Activated T-helper 2 cell treated with anti-CD3 and anti-CD28 coated beads, Interferon-gamma antibody, Interleukin-2, Interleukin-4, amounts not matched to agents 10 μg/mL and 5 μg/mL and 100 μg/mL, durations not matched to agents 14 hours and 24 hours and 36 hours (primary cell): Measurements from ENCODE around the gene BLCAP. TPM values are rescaled to one million over a fixed set of nuclear protein-coding genes. Genes with fewer than 3 reads are reported as not detected.

Source experiments
- DNase-seq: peaks from one replicate; pipeline ENCODE4 v3.0.0; 2021; ENCODE audit warnings: low spot score
- H3K27ac Mint-ChIP-seq: one replicate; pipeline ENCODE4 v1.8.0; 2021; ENCODE audit warnings: mixed read lengths
- H3K27me3 Mint-ChIP-seq: one replicate; pipeline ENCODE4 v1.8.0; 2021; ENCODE audit warnings: low read depth, mixed read lengths
- H3K36me3 Mint-ChIP-seq: one replicate; pipeline ENCODE4 v1.8.0; 2021; ENCODE audit warnings: low read depth, mixed read lengths
- H3K4me1 Mint-ChIP-seq: one replicate; pipeline ENCODE4 v1.8.0; 2021; ENCODE audit warnings: low read depth, mixed read lengths
- H3K4me3 Mint-ChIP-seq: one replicate; pipeline ENCODE4 v1.8.0; 2021; ENCODE audit warnings: low read depth, mild to moderate bottlenecking, moderate library complexity, mixed read lengths
- H3K9me3 Mint-ChIP-seq: one replicate; pipeline ENCODE4 v1.8.0; 2021; ENCODE audit warnings: mixed read lengths
- intact Hi-C: fragments of 100-400 bp; cut with micrococcal nuclease; formaldehyde crosslinking; loops from one replicate; pipeline ENCODE4 v1.15.1; 2023
- total RNA-seq: library from RNA; stranded (reverse); gene quantifications from 2 replicates; pipeline ENCODE4 v1.2.3, GENCODE V29; 2022

BLCAP gene
- total RNA-seq, 1 donor from 2014 or later, result 24.2 TPM

- no peaks in the 10 kb centered on the region for H3K9me3 Mint-ChIP-seq
- peak; percentile 40 for DNase-seq
- peaks cover 6% of the 10 kb centered on the region for H3K4me1 Mint-ChIP-seq
- H3K4me3 Mint-ChIP-seq, result no peak overlapping the region
- H3K27ac Mint-ChIP-seq, result no peak overlapping the region
- H3K36me3 Mint-ChIP-seq, result no peaks in the 10 kb centered on the region
- peaks cover 11% of the 10 kb centered on the region for H3K27me3 Mint-ChIP-seq
- intact Hi-C loops, result loop anchor here (1.0 kb wide), 3 partner anchors 142 to 342 kb away; no protein-coding TSS in a partner anchor
Measured at GRCh38 chr20:37534401-37535157, 6.9 kb upstream of the BLCAP start.

DNA sequence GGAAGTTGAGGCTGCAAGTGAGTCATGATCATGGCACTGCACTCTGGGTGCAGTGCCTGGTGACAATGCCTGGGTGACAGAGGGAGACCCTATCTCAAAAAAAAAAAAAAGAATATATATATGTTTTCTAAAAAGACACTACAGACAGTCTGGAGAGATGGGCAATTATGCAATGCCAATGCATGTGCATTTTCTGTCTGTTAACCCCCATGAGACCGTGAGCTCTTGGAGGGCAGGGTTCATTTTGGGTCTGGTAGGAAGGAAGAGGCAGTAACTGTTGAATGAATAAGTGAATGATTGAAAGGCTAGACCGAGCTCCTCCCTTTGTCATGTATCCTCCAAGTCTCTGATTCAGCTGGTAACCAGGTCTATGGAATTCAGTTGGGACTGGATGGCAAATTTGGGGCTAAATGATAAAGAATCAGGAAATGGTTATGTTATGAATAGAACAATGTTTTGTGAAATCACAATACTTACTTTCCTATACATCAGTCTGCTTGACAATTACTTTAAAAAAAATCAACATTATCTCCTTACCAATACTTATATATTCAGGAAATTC, 5.6 kb upstream of the BLCAP start:
- Mint-ChIP-seq H3K36me3 (no peaks in the 10 kb centered on the region), H3K4me3 (no peak overlapping the region), H3K9me3 (no peaks in the 10 kb centered on the region), H3K27ac (no peak overlapping the region), H3K4me1 (peaks cover 17% of the 10 kb centered on the region), H3K27me3 (peaks cover 13% of the 10 kb centered on the region)
- intact Hi-C loops, result no loop called here
- no peak for DNase-seq

- Mint-ChIP-seq H3K4me3 (no peak overlapping the region), H3K27me3 (peaks cover 8% of the 10 kb centered on the region), H3K27ac (no peak overlapping the region), H3K4me1 (peaks cover 20% of the 10 kb centered on the region), H3K9me3 (no peaks in the 10 kb centered on the region), H3K36me3 (no peaks in the 10 kb centered on the region)
- intact Hi-C loops, result no loop called here
- DNase-seq, result no peak
Measured at GRCh38 chr20:37531856-37532255, 4.2 kb upstream of the BLCAP start.

GRCh38 chr20:37530696-37531095, 3.0 kb upstream of the BLCAP start:
- Mint-ChIP-seq H3K9me3 (no peaks in the 10 kb centered on the region), H3K27ac (no peak overlapping the region), H3K4me3 (no peak overlapping the region), H3K36me3 (no peaks in the 10 kb centered on the region), H3K4me1 (peaks cover 30% of the 10 kb centered on the region), H3K27me3 (peaks cover 5% of the 10 kb centered on the region)
- intact Hi-C loops, result no loop called here
- DNase-seq, result no peak

DNA sequence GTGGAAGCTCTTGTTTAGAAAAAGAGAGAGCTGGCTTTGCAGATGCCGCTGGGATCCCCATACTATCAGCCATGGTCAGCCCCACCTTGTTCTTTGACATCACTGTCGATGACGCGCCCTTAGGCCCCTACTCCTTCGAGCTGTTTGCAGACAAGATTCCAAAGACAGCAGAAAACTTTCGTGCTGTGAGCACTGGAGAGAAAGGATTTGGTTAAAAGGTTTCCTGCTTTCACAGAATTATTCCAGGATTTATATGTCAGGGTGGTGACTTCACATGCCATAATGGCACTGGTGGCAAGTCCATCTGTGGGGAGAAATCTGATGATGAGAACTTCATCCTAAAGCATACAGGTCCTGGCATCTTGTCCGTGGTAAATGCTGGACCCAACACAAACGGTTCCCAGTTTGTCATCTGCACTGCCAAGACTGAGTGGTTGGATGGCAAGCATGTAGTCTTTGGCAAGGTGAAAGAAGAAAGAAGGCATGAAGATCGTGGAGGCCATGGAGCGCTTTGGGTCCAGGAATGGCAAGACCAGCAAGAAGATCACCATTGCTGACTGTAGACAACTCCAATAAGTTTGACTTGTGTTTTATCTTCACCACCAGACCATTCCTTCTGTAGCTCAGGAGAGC, 2.4 kb upstream of the BLCAP start:
- Mint-ChIP-seq H3K27ac (no peak overlapping the region), H3K9me3 (no peaks in the 10 kb centered on the region), H3K4me1 (peaks cover 36% of the 10 kb centered on the region), H3K36me3 (no peaks in the 10 kb centered on the region), H3K4me3 (no peak overlapping the region), H3K27me3 (peaks cover 5% of the 10 kb centered on the region)
- DNase-seq, result no peak
- intact Hi-C loops, result loop anchor here (5.0 kb wide), 1 partner anchor 193 kb away; no protein-coding TSS in a partner anchor

DNA sequence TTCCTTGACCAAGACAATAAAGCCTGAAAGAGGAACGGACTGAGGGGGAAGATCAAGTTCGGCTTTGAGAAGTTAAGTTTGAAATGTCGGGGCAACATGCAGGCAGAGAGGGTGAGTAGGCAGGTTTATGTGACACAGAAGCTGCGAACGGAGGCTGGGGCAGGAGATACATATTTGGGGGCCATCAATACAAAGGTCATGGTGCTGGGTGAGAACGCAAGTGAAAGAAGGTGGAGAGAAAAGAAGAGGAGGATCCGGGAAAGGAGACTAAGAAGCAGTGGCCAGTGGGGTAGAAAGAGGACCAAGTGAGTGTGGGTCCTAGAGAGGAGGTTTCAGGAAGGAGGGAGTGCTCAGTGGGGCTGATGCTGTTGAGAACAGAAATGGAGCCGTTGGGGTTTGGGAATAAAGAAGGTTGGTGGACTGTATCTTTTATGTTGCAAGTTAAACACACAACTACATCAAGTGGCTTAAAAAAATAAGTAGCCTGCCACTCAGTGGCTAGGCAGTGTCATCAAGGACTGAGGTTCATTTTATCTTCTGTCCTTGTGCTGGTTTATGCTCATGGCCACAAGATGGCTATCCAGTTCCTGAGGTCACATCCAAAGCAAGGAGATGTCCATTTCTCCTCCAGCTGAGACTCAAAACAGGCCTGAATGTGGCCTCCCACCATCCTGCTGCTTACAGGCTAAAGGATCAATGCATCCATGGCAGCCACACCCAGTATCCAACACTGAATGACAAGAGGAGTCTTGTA, 1.7 kb upstream of the BLCAP start:
- Mint-ChIP-seq H3K4me3 (peak overlapping the region; percentile 89), H3K27me3 (peaks cover 5% of the 10 kb centered on the region), H3K36me3 (no peaks in the 10 kb centered on the region), H3K27ac (peak overlapping the region; percentile 20), H3K9me3 (no peaks in the 10 kb centered on the region), H3K4me1 (peaks cover 39% of the 10 kb centered on the region)
- intact Hi-C loops, result loop anchor here (5.0 kb wide), 1 partner anchor 192 kb away; no protein-coding TSS in a partner anchor
- DNase-seq, result no peak

- H3K27ac Mint-ChIP-seq, result peak overlapping the region; percentile 99
Measured at GRCh38 chr20:37528446-37529213, 954 bp upstream of the BLCAP start.

DNA sequence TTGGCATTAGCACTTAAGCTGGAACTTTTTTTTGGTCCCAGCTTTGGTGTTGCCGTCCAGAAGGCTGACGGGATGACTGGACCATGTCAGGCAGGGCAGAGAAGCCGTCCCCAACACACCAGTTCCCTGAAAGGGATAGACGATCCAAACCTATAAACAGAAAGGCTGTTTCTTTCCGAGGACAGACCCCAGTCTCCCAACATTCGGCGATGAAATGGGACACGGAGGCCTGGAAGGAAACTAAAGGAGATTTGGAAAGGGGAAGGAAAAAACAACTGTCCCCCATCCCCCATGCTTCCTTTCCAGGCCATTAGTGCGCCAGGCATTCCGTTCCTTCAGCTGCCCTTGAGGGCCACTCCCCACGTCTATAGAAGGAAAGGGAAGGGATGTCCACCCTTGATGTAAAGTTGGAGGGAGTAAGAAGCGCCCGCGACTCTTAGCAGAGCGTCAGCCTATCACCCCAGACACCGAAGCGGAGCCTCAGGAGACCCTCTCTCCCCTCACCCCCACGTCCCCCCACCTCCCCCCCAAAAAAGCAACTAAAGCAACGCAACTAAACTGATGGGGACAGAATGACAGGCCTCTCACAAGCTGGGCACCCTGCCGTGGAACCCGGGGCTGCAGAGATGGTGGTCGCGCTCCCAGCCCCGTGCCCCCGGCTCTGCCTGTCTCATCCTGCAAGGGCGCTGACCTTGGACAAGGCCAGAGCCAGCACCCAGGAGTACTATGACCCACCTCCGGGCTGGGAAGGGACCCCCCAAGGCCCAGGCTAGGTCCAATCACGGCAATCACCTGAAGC, 638 bp downstream of the BLCAP start:
- H3K36me3 Mint-ChIP-seq, result no peaks in the 10 kb centered on the region
- no peak for DNase-seq
- H3K27ac Mint-ChIP-seq, result peak overlapping the region; percentile 99
- H3K27me3 Mint-ChIP-seq, result peaks cover 5% of the 10 kb centered on the region
- H3K4me3 Mint-ChIP-seq, result peak overlapping the region; percentile 89
- intact Hi-C loops, result loop anchor here (5.0 kb wide), 1 partner anchor 190 kb away; no protein-coding TSS in a partner anchor
- peaks cover 43% of the 10 kb centered on the region for H3K4me1 Mint-ChIP-seq
- no peaks in the 10 kb centered on the region for H3K9me3 Mint-ChIP-seq

More at GRCh38 chr20:37528446-37529213, 954 bp upstream of the BLCAP start:
- H3K9me3 Mint-ChIP-seq, result no peaks in the 10 kb centered on the region
- H3K4me1 Mint-ChIP-seq, result peaks cover 41% of the 10 kb centered on the region
- H3K36me3 Mint-ChIP-seq, result no peaks in the 10 kb centered on the region
- peak overlapping the region; percentile 89 for H3K4me3 Mint-ChIP-seq
- peaks cover 5% of the 10 kb centered on the region for H3K27me3 Mint-ChIP-seq
- DNase-seq, result no peak
- intact Hi-C loops, result loop anchor here (5.0 kb wide), 1 partner anchor 191 kb away; no protein-coding TSS in a partner anchor

DNA sequence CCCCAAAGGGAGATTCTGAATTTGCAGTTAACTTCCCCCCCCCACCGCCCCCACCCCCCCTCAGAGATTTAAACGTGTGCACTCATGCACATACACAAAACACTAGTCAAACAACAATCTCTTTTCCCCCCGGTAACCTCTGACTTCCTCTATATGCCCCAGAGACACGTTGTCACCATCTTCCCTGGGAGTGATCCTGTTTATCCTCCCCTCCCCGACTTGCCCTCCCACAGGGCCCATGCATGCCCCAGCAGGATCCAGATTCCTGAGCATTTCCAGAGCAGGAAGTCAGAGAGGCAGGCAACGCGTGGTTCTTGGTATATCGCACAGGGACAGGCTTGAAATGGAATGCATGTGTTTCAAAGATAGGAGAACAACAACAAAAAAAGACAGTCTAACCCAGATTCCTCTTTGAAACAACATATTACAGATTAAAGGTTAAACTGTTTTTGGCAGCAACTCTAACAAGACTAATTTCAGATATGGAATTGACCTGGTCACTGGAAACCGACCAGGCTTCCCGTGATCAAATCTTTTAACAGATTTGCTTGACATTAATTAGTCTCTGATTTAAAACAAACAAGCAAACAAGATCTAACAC, 1.3 kb downstream of the BLCAP start:
- intact Hi-C loops, result loop anchor here (5.0 kb wide), 1 partner anchor 189 kb away; no protein-coding TSS in a partner anchor
- Mint-ChIP-seq H3K36me3 (no peaks in the 10 kb centered on the region), H3K9me3 (no peaks in the 10 kb centered on the region), H3K27ac (peak overlapping the region; percentile 74), H3K4me1 (peaks cover 44% of the 10 kb centered on the region), H3K27me3 (peaks cover 7% of the 10 kb centered on the region), H3K4me3 (peak overlapping the region; percentile 89)
- DNase-seq, result no peak

DNA sequence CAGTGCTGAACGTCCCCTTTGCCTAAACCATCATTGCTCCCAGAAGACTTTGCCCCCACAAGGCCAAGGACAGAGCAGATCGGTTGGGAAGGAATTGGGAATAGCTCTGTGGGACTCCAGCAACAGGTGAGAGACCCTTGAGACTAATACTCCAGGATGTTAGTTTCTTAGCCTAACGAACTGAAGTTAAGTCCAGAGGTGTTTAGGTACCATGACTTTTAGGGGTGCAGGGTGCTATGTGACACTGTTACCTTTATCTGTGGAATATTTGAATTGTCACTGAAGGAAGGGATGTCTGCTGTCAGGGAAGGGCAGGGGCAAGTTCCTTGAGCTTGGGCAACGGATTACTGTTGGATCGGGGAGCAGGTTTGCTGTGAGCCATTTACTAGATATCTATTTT, 1.9 kb downstream of the BLCAP start:
- Mint-ChIP-seq H3K4me1 (peaks cover 44% of the 10 kb centered on the region), H3K27ac (no peak overlapping the region), H3K36me3 (no peaks in the 10 kb centered on the region), H3K9me3 (no peaks in the 10 kb centered on the region), H3K27me3 (peaks cover 7% of the 10 kb centered on the region), H3K4me3 (peak overlapping the region; percentile 89)
- intact Hi-C loops, result loop anchor here (5.0 kb wide), 1 partner anchor 189 kb away; no protein-coding TSS in a partner anchor
- no peak for DNase-seq
